H1 (cell line): ENCODE measurements around the gene SGMS1. TPM values are rescaled to one million over a fixed set of nuclear protein-coding genes. Genes with fewer than 3 reads are reported as not detected.

Source experiments
- CTCF ChIA-PET: fragments of 300-600 bp; sonication (Branson Sonifier 250); formaldehyde crosslinking; loops from one replicate; lab custom pipeline; 2021; ENCODE audit not compliant: partially characterized antibody; lab: Charles Lee
- POLR2A ChIA-PET: fragments of 300-600 bp; sonication (Branson Sonifier 250); formaldehyde crosslinking; loops from one replicate; lab custom pipeline; 2021; ENCODE audit warnings: inconsistent platforms; ENCODE audit not compliant: partially characterized antibody; lab: Charles Lee
- DNase-seq, 2 experiments: peaks; one replicate each; pipeline versions ENCODE4 v3.0.0 to v3.0.0-alpha.2; 2010 to 2022; ENCODE audit warnings: low spot score in 2 of 2, low read depth in 1 of 2, mixed read lengths in 1 of 2
- FAIRE-seq: peaks from 2 replicates; lab custom pipeline; 2011; peaks lifted over from hg19 to GRCh38; lab: Jason Lieb, UNC
- H2AFZ ChIP-seq: 2 replicates; pipeline ENCODE4 v1.8.1; 2012; ENCODE audit warnings: low read length, inconsistent platforms
- H2AK5ac ChIP-seq: 2 replicates; pipeline ENCODE4 v1.6.1; 2013; ENCODE audit warnings: low read depth, low read length
- H2BK120ac ChIP-seq: replicated peaks from 2 replicates; pipeline ENCODE3; 2013; ENCODE audit warnings: low read depth, low read length, inconsistent platforms
- H2BK12ac ChIP-seq: 2 replicates; pipeline ENCODE4 v1.6.1; 2013; ENCODE audit warnings: low read depth, low read length
- H2BK15ac ChIP-seq: 2 replicates; pipeline ENCODE4 v1.6.1; 2013; ENCODE audit warnings: low read length
- H2BK20ac ChIP-seq: 2 replicates; pipeline ENCODE4 v1.6.1; 2013; ENCODE audit warnings: low read length
- H2BK5ac ChIP-seq: 2 replicates; pipeline ENCODE4 v1.6.1; 2013; ENCODE audit warnings: low read depth, low read length
- H3K14ac ChIP-seq: 2 replicates; pipeline ENCODE4 v1.6.1; 2013; ENCODE audit warnings: inconsistent platforms; ENCODE audit not compliant: insufficient read length
- H3K18ac ChIP-seq: 2 replicates; pipeline ENCODE4 v1.6.1; 2013; ENCODE audit warnings: low read length; ENCODE audit errors: extremely low read depth
- H3K23ac ChIP-seq: 2 replicates; pipeline ENCODE4 v1.6.1; 2013; ENCODE audit warnings: inconsistent platforms; ENCODE audit not compliant: insufficient read length
- H3K23me2 ChIP-seq: 2 replicates; pipeline ENCODE4 v1.6.1; 2013; ENCODE audit warnings: low read depth, low read length
- H3K27ac ChIP-seq: 2 replicates; pipeline ENCODE4 v1.6.1; 2011; ENCODE audit warnings: low read depth, low read length, inconsistent platforms
- H3K27me3 ChIP-seq, 4 experiments: replicated peaks in 1 of 4; 1 replicate in 1 of 4; 2 replicates in 3 of 4; pipeline versions ENCODE4 v1.6.1 to v1.8.1; 2011 to 2013; ENCODE audit warnings: low read length in 3 of 4, mild to moderate bottlenecking in 3 of 4, inconsistent platforms in 2 of 4, mixed read lengths in 2 of 4, moderate library complexity in 1 of 4; ENCODE audit not compliant: control insufficient read depth in 3 of 4, insufficient read depth in 3 of 4; ENCODE audit errors: extremely low read depth in 1 of 4
- H3K36me3 ChIP-seq, 4 experiments: 2 replicates each; pipeline versions ENCODE4 v1.6.1 to v1.8.1; 2011 to 2013; ENCODE audit warnings: mild to moderate bottlenecking in 4 of 4, low read length in 3 of 4, moderate library complexity in 2 of 4, control low read depth in 1 of 4, inconsistent platforms in 1 of 4; ENCODE audit not compliant: insufficient read depth in 4 of 4, control insufficient read depth in 2 of 4
- H3K4ac ChIP-seq: replicated peaks from 2 replicates; pipeline ENCODE3; 2013; ENCODE audit warnings: low read length, low read depth, mixed read lengths, inconsistent platforms; ENCODE audit not compliant: insufficient read length
- H3K4me1 ChIP-seq, 4 experiments: replicated peaks in 1 of 4; 1 replicate in 1 of 4; 2 replicates in 3 of 4; pipeline versions ENCODE4 v1.6.1 to v1.8.1; 2011 to 2013; ENCODE audit warnings: low read length in 3 of 4, inconsistent platforms in 2 of 4, mixed read lengths in 1 of 4; ENCODE audit not compliant: insufficient read depth in 4 of 4, control insufficient read depth in 3 of 4
- H3K4me2 ChIP-seq, 2 experiments: 2 replicates each; pipeline versions ENCODE4 v1.6.1 to v1.8.1; 2011 to 2013; ENCODE audit warnings: low read depth in 2 of 2, low read length in 2 of 2, control low read depth in 1 of 2, inconsistent platforms in 1 of 2, mild to moderate bottlenecking in 1 of 2; ENCODE audit not compliant: insufficient read depth in 1 of 2
- H3K4me3 ChIP-seq, 4 experiments: fragments of 200-600, 300-600 bp in 1 of 4; sonication (generic), shearing (Covaris generic), sonication (Bioruptor Twin) in 1 of 4; 2 replicates each; pipeline versions ENCODE4 v1.5.1 to v1.8.1; 2011 to 2016; ENCODE audit warnings: low read length in 4 of 4, low read depth in 3 of 4, control low read depth in 2 of 4, inconsistent platforms in 2 of 4, mild to moderate bottlenecking in 2 of 4, mixed read lengths in 1 of 4, moderate library complexity in 1 of 4; ENCODE audit not compliant: insufficient read depth in 2 of 4; ENCODE audit errors: extremely low read depth in 1 of 4
- H3K56ac ChIP-seq: replicated peaks from 2 replicates; pipeline ENCODE3; 2013; ENCODE audit warnings: low read depth, mild to moderate bottlenecking, mixed read lengths, low read length, inconsistent platforms; ENCODE audit not compliant: insufficient read length
- H3K79me1 ChIP-seq: 2 replicates; pipeline ENCODE4 v1.6.1; 2013; ENCODE audit warnings: low read depth, low read length, control low read depth
- H3K79me2 ChIP-seq, 2 experiments: 2 replicates each; pipeline versions ENCODE4 v1.6.1 to v1.8.1; 2012 to 2013; ENCODE audit warnings: low read length in 2 of 2, mild to moderate bottlenecking in 2 of 2, inconsistent platforms in 1 of 2; ENCODE audit not compliant: insufficient read depth in 2 of 2, control insufficient read depth in 1 of 2
- H3K9ac ChIP-seq, 4 experiments: replicated peaks in 1 of 4; 1 replicate in 1 of 4; 2 replicates in 3 of 4; pipeline versions ENCODE4 v1.6.1 to v1.8.1; 2011 to 2013; ENCODE audit warnings: low read depth in 3 of 4, low read length in 3 of 4, control low read depth in 2 of 4, mild to moderate bottlenecking in 2 of 4, moderate library complexity in 2 of 4, inconsistent platforms in 1 of 4; ENCODE audit errors: extremely low read depth in 1 of 4
- H3K9me3 ChIP-seq, 2 experiments: 2 replicates each; pipeline versions ENCODE4 v1.6.1 to v1.8.1; 2012 to 2013; ENCODE audit warnings: mild to moderate bottlenecking in 2 of 2, moderate library complexity in 2 of 2, control low read depth in 1 of 2, inconsistent platforms in 1 of 2, low read depth in 1 of 2, low read length in 1 of 2, mixed read lengths in 1 of 2; ENCODE audit not compliant: insufficient read depth in 2 of 2
- H4K20me1 ChIP-seq, 2 experiments: replicated peaks in 1 of 2; 2 replicates each; pipeline versions ENCODE3 to v1.8.1; 2011 to 2013; ENCODE audit warnings: inconsistent platforms in 2 of 2, low read length in 2 of 2, mild to moderate bottlenecking in 1 of 2; ENCODE audit not compliant: insufficient read depth in 2 of 2, control insufficient read depth in 1 of 2
- H4K5ac ChIP-seq: 2 replicates; pipeline ENCODE4 v1.6.1; 2013; ENCODE audit warnings: low read length, low read depth, mixed read lengths, inconsistent platforms; ENCODE audit not compliant: insufficient read length
- H4K8ac ChIP-seq: 2 replicates; pipeline ENCODE4 v1.8.0; 2013; ENCODE audit warnings: mild to moderate bottlenecking, moderate library complexity, low read length, inconsistent platforms; ENCODE audit not compliant: insufficient read depth; ENCODE audit errors: extremely low read depth
- H4K91ac ChIP-seq: replicated peaks from 2 replicates; pipeline ENCODE3; 2013; ENCODE audit warnings: low read length, mixed read lengths, inconsistent platforms; ENCODE audit not compliant: insufficient read length
- ASH2L ChIP-seq: fragments of 200-600, 300-600 bp; sonication (generic); IDR thresholded peaks from one replicate; pipeline ENCODE4 v1.7.1; 2017; ENCODE audit warnings: low read length
- GABPA ChIP-seq: IDR thresholded peaks from 2 replicates; pipeline ENCODE4 v1.6.1; 2011; ENCODE audit warnings: mild to moderate bottlenecking, low read length, moderate library complexity, borderline replicate concordance; ENCODE audit not compliant: insufficient read depth
- KDM1A ChIP-seq: fragments of 200-600, 300-600 bp; sonication (generic); IDR thresholded peaks from 2 replicates; pipeline ENCODE4 v1.7.1; 2016; ENCODE audit warnings: mild to moderate bottlenecking, low read length, borderline replicate concordance
- NRF1 ChIP-seq: IDR thresholded peaks from 2 replicates; pipeline ENCODE4 v1.6.1; 2011; ENCODE audit warnings: mild to moderate bottlenecking, low read depth, low read length, improper control_type of control experiment
- POLR2AphosphoS5 ChIP-seq: IDR thresholded peaks from 2 replicates; pipeline ENCODE4 v1.6.1; 2011; ENCODE audit warnings: low read depth, low read length
- RFX5 ChIP-seq: IDR thresholded peaks from 2 replicates; pipeline ENCODE4 v1.6.1; 2011; ENCODE audit warnings: low read depth, low read length, improper control_type of control experiment, borderline replicate concordance
- SUZ12 ChIP-seq: fragments of 200-600 bp; sonication (generic); IDR thresholded peaks from 2 replicates; pipeline ENCODE4 v1.6.1; 2012; ENCODE audit warnings: mild to moderate bottlenecking, inconsistent platforms, low read length, moderate library complexity, mixed read lengths
- YY1 ChIP-seq: IDR thresholded peaks from 2 replicates; pipeline ENCODE4 v1.6.1; 2011; ENCODE audit warnings: low read depth, mild to moderate bottlenecking, low read length
- WGBS, 2 experiments: shearing (Covaris generic) in 1 of 2; methylation state at CpG; one replicate each; pipeline versions ENCODE4 v1.1.6 to v1.1.7; 2013 to 2015; ENCODE audit warnings: low lambda C conversion rate in 2 of 2, mixed read lengths in 2 of 2, inconsistent platforms in 1 of 2, low coverage in 1 of 2, missing lambda C conversion rate in 1 of 2; ENCODE audit not compliant: insufficient replicate concordance in 2 of 2, insufficient coverage in 1 of 2, insufficient read length in 1 of 2; ENCODE audit errors: extremely low coverage in 1 of 2, missing lambda C conversion rate in 1 of 2; 5-methylcytosine and 5-hydroxymethylcytosine counted together
- polyA plus RNA-seq, 7 experiments: library from polyadenylated mRNA; depleted of rRNA in 3 of 7; stranded (reverse) in 5 of 7; unstranded in 2 of 7; fragments of >200 nt in 5 of 7; fragments of 200-250 nt in 2 of 7; gene quantifications; 1 replicate in 5 of 7; 2 replicates in 1 of 7; 4 replicates in 1 of 7; pipeline versions ENCODE4 v1.2.1 to v1.2.3, GENCODE V29; 2011 to 2013; ENCODE audit warnings: missing spikeins in 2 of 7, mixed read lengths in 2 of 7
- total RNA-seq: library from RNA; stranded (reverse); fragmentation: NEBNext Ultra II Directional; extraction: Animal tissue kit (Norgen Biotek cat#: 25700); gene quantifications from 2 replicates; pipeline ENCODE4 v1.2.1, GENCODE V29; 2021
- TF ChIP-seq, protein P1 (sequence below), 3 experiments: IDR thresholded peaks; 1 replicate in 2 of 3; 2 replicates in 1 of 3; pipeline versions ENCODE4 v1.5.1 to v1.6.1; 2011; ENCODE audit warnings: low read length in 3 of 3, mild to moderate bottlenecking in 3 of 3, inconsistent platforms in 2 of 3, low read depth in 1 of 3, moderate library complexity in 1 of 3; ENCODE audit not compliant: insufficient read depth in 1 of 3; ENCODE audit errors: control extremely low read depth in 1 of 3

Gene SGMS1
- total and polyA plus RNA-seq, 2 of the 8 experiments (the other 6 are each of a cell fraction or from before 2014, with no cell fraction given) = 6.0 to 15.6 TPM

DNA sequence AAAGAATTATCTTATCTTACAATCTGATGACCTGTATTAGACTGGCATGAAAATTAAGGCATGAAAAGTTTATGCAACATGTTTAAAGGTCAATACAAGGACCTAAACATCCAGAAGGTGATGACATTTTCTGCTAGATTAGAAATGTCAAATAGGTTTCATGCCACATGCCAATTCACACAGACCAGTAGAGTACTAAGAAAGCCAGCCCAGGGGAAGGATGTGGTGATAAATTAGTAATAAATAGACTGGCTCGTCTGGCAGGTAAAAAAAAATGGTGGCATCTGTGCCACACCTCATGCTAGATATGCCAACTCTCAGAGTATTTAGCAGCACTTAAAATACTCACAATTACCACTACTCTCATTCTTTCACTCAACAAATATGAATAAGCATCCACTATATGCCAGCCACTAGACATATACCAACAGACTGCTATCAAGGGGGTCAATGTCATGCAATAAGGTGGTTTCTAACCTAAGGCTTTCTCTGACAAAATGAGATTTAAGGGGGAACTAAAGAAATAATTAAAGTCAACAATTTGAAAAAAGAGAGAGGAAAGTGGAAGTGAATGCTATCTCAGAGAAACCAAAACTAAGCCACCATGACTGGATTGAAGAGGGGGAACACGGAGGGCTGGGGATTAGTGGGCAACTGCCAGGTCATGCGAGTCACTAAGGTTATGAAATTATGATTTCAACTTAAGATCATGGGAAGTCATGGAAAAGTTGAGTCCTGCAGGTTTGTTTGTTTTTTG lies 83.5 kb downstream of the SGMS1 start:
- no peak overlapping the region for H2BK12ac ChIP-seq
- no peaks in the 10 kb centered on the region for H3K23me2 ChIP-seq
- no peak overlapping the region for H2BK120ac ChIP-seq
- H2BK5ac ChIP-seq = no peak overlapping the region
- no peak overlapping the region for H3K27ac ChIP-seq
- no peak for FAIRE-seq
- POLR2A ChIA-PET = no interaction called here
- H3K27me3 ChIP-seq = no peaks in the 10 kb centered on the region
- TF ChIP-seq SUZ12 (no peak), KDM1A (no peak), ASH2L (no peak), RFX5 (no peak), POLR2AphosphoS5 (no peak), GABPA (no peak), NRF1 (no peak), YY1 (no peak)
- TF ChIP-seq, protein P1, sequence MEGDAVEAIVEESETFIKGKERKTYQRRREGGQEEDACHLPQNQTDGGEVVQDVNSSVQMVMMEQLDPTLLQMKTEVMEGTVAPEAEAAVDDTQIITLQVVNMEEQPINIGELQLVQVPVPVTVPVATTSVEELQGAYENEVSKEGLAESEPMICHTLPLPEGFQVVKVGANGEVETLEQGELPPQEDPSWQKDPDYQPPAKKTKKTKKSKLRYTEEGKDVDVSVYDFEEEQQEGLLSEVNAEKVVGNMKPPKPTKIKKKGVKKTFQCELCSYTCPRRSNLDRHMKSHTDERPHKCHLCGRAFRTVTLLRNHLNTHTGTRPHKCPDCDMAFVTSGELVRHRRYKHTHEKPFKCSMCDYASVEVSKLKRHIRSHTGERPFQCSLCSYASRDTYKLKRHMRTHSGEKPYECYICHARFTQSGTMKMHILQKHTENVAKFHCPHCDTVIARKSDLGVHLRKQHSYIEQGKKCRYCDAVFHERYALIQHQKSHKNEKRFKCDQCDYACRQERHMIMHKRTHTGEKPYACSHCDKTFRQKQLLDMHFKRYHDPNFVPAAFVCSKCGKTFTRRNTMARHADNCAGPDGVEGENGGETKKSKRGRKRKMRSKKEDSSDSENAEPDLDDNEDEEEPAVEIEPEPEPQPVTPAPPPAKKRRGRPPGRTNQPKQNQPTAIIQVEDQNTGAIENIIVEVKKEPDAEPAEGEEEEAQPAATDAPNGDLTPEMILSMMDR (IDR thresholded peaks at IDR 0.05; ENCODE audit: control extremely low read depth in 1 of 3, insufficient read depth in 1 of 3, low read depth in 1 of 3, low read length in 3 of 3) = no peak
- no peak overlapping the region for H3K56ac ChIP-seq
- no peak overlapping the region for H3K4ac ChIP-seq
- 87% methylated on average over 3 of the region's 3 CpGs; no CpG with 5 or more reads in 1 of the 2 experiments for WGBS, 2 experiments
- peaks cover 0 to 21% of the 10 kb centered on the region in 2 experiments; a peak in 2 of 4 replicates for H3K79me2 ChIP-seq
- H3K4me3 ChIP-seq = no peak overlapping the region
- no peak overlapping the region for H3K14ac ChIP-seq
- H2AK5ac ChIP-seq = no peak overlapping the region
- peaks cover 0 to 5% of the 10 kb centered on the region in 2 experiments for H4K20me1 ChIP-seq
- H3K36me3 ChIP-seq = no peaks in the 10 kb centered on the region
- no peak overlapping the region for H4K5ac ChIP-seq
- no peaks in the 10 kb centered on the region for H3K9me3 ChIP-seq
- H4K91ac ChIP-seq = no peak overlapping the region
- no peak for DNase-seq
- no peak overlapping the region for H4K8ac ChIP-seq
- no peak overlapping the region for H3K23ac ChIP-seq
- no peak overlapping the region for H3K4me2 ChIP-seq
- H2BK20ac ChIP-seq = no peak overlapping the region
- CTCF ChIA-PET = no interaction called here
- no peak overlapping the region for H2BK15ac ChIP-seq
- H3K79me1 ChIP-seq = no peaks in the 10 kb centered on the region
- H3K9ac ChIP-seq = no peak overlapping the region
- H3K18ac ChIP-seq = no peak overlapping the region
- H3K4me1 ChIP-seq = peaks cover 0 to 7% (median under 1%) of the 10 kb centered on the region in 4 experiments; a peak in 3 of 7 replicates
- H2AFZ ChIP-seq = no peak overlapping the region
